Vagina (tissue), 2 donors: ENCODE measurements around the gene XAF1. TPM values are rescaled to one million over a fixed set of nuclear protein-coding genes. Genes with fewer than 3 reads are reported as not detected.
"Not testable (repeated sequence)": the region's sequence is repeated elsewhere in the genome, so short reads cannot be mapped to it uniquely, and the experiment has no call there.

Experiments
- DNase-seq, 2 donors: peaks; one replicate each; pipeline ENCODE4 v3.0.0-alpha.2; 2017; ENCODE audit errors: extremely low spot score in 2 of 2
- H3K27ac ChIP-seq: fragments of 200-600 bp; sonication (generic); one replicate; pipeline ENCODE4 v1.5.1; 2019
- H3K27me3 ChIP-seq: fragments of 200-600 bp; sonication (generic); one replicate; pipeline ENCODE4 v1.5.1; 2019
- H3K36me3 ChIP-seq, 2 donors: fragments of 200-600 bp; sonication (generic); one replicate each; pipeline ENCODE4 v1.5.1; 2017 to 2019
- H3K4me1 ChIP-seq: fragments of 200-600 bp; sonication (generic); one replicate; pipeline ENCODE4 v1.5.1; 2019
- H3K4me3 ChIP-seq, 2 donors: fragments of 200-600 bp; sonication (generic); 1 replicate in 1 of 2; 2 replicates in 1 of 2; pipeline ENCODE4 v1.5.1; 2016 to 2019
- H3K9me3 ChIP-seq: fragments of 200-600 bp; sonication (generic); one replicate; pipeline ENCODE4 v1.5.1; 2019
- CTCF ChIP-seq, 3 experiments: fragments of 450-650 bp in 2 of 3; fragments of 200-600 bp in 1 of 3; sonication (generic) in 1 of 3; IDR thresholded peaks; one replicate each; pipeline ENCODE4 v1.5.1; 2017 to 2019; ENCODE audit warnings: antibody characterized with exemption in 3 of 3, mild to moderate bottlenecking in 2 of 3, moderate library complexity in 2 of 3
- POLR2A ChIP-seq, 2 donors: fragments of 450-650 bp; IDR thresholded peaks; one replicate each; pipeline ENCODE4 v1.6.1; 2017; ENCODE audit warnings: antibody characterized with exemption in 2 of 2, mild to moderate bottlenecking in 2 of 2, moderate library complexity in 2 of 2
- POLR2AphosphoS5 ChIP-seq, 2 donors: sonication (generic); formaldehyde crosslinking; IDR thresholded peaks; one replicate each; pipeline ENCODE4 v1.9.0; 2017; ENCODE audit warnings: antibody characterized with exemption in 2 of 2, mild to moderate bottlenecking in 2 of 2, low read depth in 1 of 2; ENCODE audit not compliant: insufficient read depth in 1 of 2
- intact Hi-C: fragments of 100-400 bp; cut with DNase I; formaldehyde crosslinking; loops from one replicate; pipeline ENCODE4 v1.15.1; 2023
- total RNA-seq: library from RNA; depleted of rRNA; stranded (reverse); fragments of >200 nt; gene quantifications from one replicate; pipeline ENCODE4 v1.2.3, GENCODE V29; 2016

The XAF1 gene
- total RNA-seq, 1 donor from 2014 or later: 43.0 TPM

- Histone ChIP-seq H3K9me3 (no peaks in the 10 kb centered on the region), H3K27me3 (no peaks in the 10 kb centered on the region), H3K4me1 (no peaks in the 10 kb centered on the region), H3K4me3 (no peak overlapping the region), H3K27ac (no peak overlapping the region), H3K36me3 (no peaks in the 10 kb centered on the region)
- DNase-seq: no peak
- intact Hi-C loops: no loop called here
- no peak for TF ChIP-seq CTCF (IDR thresholded peaks at IDR 0.05)
- TF ChIP-seq POLR2A (IDR thresholded peaks at IDR 0.05): no peak
- TF ChIP-seq POLR2AphosphoS5 (IDR thresholded peaks at IDR 0.05; ENCODE audit: insufficient read depth in 1 of 2, low read depth in 1 of 2): no peak
These were observed 31.8 kb upstream of the XAF1 start for GRCh38 chr17:6724009-6724408.

- no peaks in the 10 kb centered on the region for H3K9me3 ChIP-seq
- H3K27ac ChIP-seq: no peak overlapping the region
- no peak overlapping the region for H3K4me3 ChIP-seq
- no peaks in the 10 kb centered on the region for H3K4me1 ChIP-seq
- intact Hi-C loops: no loop called here
- DNase-seq: no peak
- TF ChIP-seq POLR2AphosphoS5 (IDR thresholded peaks at IDR 0.05; ENCODE audit: insufficient read depth in 1 of 2, low read depth in 1 of 2): no peak
- TF ChIP-seq POLR2A (IDR thresholded peaks at IDR 0.05): no peak
- no peak for TF ChIP-seq CTCF (IDR thresholded peaks at IDR 0.05)
- no peaks in the 10 kb centered on the region for H3K36me3 ChIP-seq
- H3K27me3 ChIP-seq: no peaks in the 10 kb centered on the region
These were observed 26.3 kb upstream of the XAF1 start for GRCh38 chr17:6729531-6729930.

- H3K36me3 ChIP-seq, H3K4me3 ChIP-seq, H3K4me1 ChIP-seq, H3K27me3 ChIP-seq, H3K27ac ChIP-seq, DNase-seq, intact Hi-C loops, H3K9me3 ChIP-seq: not testable (repeated sequence)
These were observed 9.2 kb upstream of the XAF1 start for GRCh38 chr17:6746665-6747064.

GRCh38 chr17:6748617-6749016 is 7.2 kb upstream of the XAF1 start:
- DNase-seq: no peak
- intact Hi-C loops: no loop called here
- no peak for TF ChIP-seq CTCF (IDR thresholded peaks at IDR 0.05)
- TF ChIP-seq POLR2AphosphoS5 (IDR thresholded peaks at IDR 0.05; ENCODE audit: insufficient read depth in 1 of 2, low read depth in 1 of 2): no peak
- TF ChIP-seq POLR2A (IDR thresholded peaks at IDR 0.05): no peak
- no peaks in the 10 kb centered on the region for H3K27me3 ChIP-seq
- peaks cover 21% of the 10 kb centered on the region for H3K4me1 ChIP-seq
- H3K9me3 ChIP-seq: no peaks in the 10 kb centered on the region
- H3K27ac ChIP-seq: no peak overlapping the region
- H3K36me3 ChIP-seq: no peaks in the 10 kb centered on the region
- H3K4me3 ChIP-seq: no peak overlapping the region

- no peaks in the 10 kb centered on the region for H3K9me3 ChIP-seq
- H3K36me3 ChIP-seq: no peaks in the 10 kb centered on the region
- TF ChIP-seq CTCF (IDR thresholded peaks at IDR 0.05): no peak
- no peak for TF ChIP-seq POLR2AphosphoS5 (IDR thresholded peaks at IDR 0.05; ENCODE audit: insufficient read depth in 1 of 2, low read depth in 1 of 2)
- TF ChIP-seq POLR2A (IDR thresholded peaks at IDR 0.05): no peak
- no peak overlapping the region for H3K4me3 ChIP-seq
- DNase-seq: no peak
- H3K4me1 ChIP-seq: peaks cover 23% of the 10 kb centered on the region
- no peak overlapping the region for H3K27ac ChIP-seq
- H3K27me3 ChIP-seq: no peaks in the 10 kb centered on the region
- intact Hi-C loops: no loop called here
These were observed 6.3 kb upstream of the XAF1 start for GRCh38 chr17:6749519-6749918.
